Stomach smooth muscle (tissue), 2 donors: ENCODE data around the gene PRKAG1.
A peak's percentile ranks its signal among the peaks of the same experiment; 100 is the strongest.
"Not testable (repeated sequence)": the region's sequence is repeated elsewhere in the genome, so short reads cannot be mapped to it uniquely, and the experiment has no call there.

Experiments used
- H3K27ac ChIP-seq: one replicate; pipeline ENCODE4 v1.7.0; 2013; ENCODE audit warnings: mild to moderate bottlenecking, low read length, inconsistent platforms
- H3K27me3 ChIP-seq, 2 donors: one replicate each; pipeline ENCODE4 v1.7.0; 2013; ENCODE audit warnings: low read length in 2 of 2; ENCODE audit not compliant: insufficient read depth in 2 of 2, control insufficient read depth in 1 of 2
- H3K36me3 ChIP-seq, 2 donors: one replicate each; pipeline ENCODE4 v1.7.0; 2013; ENCODE audit warnings: low read length in 2 of 2; ENCODE audit not compliant: control insufficient read depth in 2 of 2, insufficient read depth in 2 of 2
- H3K4me1 ChIP-seq: one replicate; pipeline ENCODE4 v1.7.0; 2013; ENCODE audit warnings: low read length; ENCODE audit not compliant: control insufficient read depth, insufficient read depth
- H3K4me3 ChIP-seq, 2 donors: one replicate each; pipeline ENCODE4 v1.7.0; 2013; ENCODE audit warnings: low read length in 2 of 2
- H3K9ac ChIP-seq, 2 donors: one replicate each; pipeline ENCODE4 v1.7.0; 2013; ENCODE audit warnings: low read length in 2 of 2, mild to moderate bottlenecking in 1 of 2
- H3K9me3 ChIP-seq, 2 donors: one replicate each; pipeline ENCODE4 v1.7.0; 2013; ENCODE audit warnings: low read length in 2 of 2; ENCODE audit not compliant: control insufficient read depth in 2 of 2
- donor health status: healthy.
- donor health status: Pancreatic carcinoma.

PRKAG1 gene

DNA sequence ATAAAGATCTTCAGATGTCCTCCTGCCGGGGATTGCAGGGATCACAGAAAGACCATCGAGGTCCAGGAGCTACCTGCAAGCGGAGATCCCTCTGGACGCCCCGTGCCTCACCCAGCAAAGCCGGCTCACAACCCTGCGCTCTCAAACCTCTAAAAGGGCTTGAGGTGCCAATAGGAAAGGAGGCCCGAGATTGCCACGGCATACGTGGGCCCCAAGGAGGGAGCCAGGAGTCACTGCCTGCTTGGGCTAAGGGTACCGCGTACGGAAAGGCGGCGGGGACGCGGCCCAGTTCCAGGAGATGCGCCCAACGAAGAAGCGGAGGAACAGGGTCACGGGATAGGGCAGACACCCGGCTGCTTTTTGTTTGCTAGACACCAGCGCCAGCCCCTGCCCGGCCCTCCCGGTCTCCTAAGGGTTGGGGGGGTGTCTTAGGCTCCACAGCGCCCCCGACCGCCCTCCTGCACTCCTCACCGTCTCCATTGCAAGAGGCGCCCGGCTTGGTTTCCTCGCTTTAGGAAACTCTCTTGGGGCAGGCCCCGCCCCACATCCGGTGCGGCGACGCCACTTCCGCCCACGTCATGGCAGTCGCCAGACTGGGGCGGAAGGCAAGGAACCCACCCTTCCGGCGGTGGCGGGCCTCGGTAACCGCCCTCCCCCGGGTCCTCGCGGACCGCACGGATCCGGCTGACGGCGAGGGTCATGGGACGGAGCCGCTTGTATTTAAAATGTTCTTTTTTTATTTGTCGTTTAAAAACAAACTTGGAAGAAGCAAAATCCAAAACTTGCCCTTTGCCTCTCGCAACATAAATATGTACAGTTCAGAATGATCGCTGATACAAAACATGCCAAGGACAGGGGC is at the start of gene PRKAG1:
TSS of gene PRKAG1 (minus strand) at position 516 of the 859 bp plus-strand sequence. CDS start at position 480, 36 bp downstream.
- Histone ChIP-seq H3K4me1 (peaks cover 16% of the 10 kb centered on the region), H3K27me3 (no peaks in the 10 kb centered on the region)

DNA sequence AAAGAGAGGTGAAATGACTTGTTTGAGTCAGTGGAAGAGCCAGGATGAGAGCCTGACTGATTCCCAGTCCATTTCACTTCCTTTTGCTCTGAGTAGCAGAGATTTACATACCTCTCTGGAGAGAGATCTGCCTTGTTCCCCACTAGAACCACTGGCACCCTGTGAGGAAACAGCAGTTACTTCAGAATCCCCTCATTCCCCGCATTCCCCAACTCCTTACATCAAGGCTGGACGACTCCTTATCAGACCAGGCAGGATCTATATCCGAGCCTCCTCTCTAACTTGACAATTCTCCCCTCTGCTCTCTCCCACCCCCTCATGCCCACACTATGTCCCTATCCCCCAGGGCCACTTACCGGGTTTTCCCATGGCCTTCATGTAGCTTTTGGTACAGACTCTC is 47.5 kb upstream of the PRKAG1 start:
- Histone ChIP-seq H3K27ac (no peak overlapping the region), H3K36me3 (no peaks in the 10 kb centered on the region), H3K4me3 (no peak overlapping the region), H3K9ac (no peak overlapping the region), H3K4me1 (peaks cover 14% of the 10 kb centered on the region), H3K9me3 (no peaks in the 10 kb centered on the region), H3K27me3 (no peaks in the 10 kb centered on the region)

More for the DNA sequence above, at the start of gene PRKAG1:
- Histone ChIP-seq H3K9ac (peak within 1 kb of the TSS; percentile 98), H3K4me3 (peak within 1 kb of the TSS; percentile 97 to 99), H3K9me3 (no peaks in the 10 kb centered on the region), H3K36me3 (peaks cover 18 to 21% of the 10 kb centered on the region in 2 donors), H3K27ac (peak within 1 kb of the TSS; percentile 94)

DNA sequence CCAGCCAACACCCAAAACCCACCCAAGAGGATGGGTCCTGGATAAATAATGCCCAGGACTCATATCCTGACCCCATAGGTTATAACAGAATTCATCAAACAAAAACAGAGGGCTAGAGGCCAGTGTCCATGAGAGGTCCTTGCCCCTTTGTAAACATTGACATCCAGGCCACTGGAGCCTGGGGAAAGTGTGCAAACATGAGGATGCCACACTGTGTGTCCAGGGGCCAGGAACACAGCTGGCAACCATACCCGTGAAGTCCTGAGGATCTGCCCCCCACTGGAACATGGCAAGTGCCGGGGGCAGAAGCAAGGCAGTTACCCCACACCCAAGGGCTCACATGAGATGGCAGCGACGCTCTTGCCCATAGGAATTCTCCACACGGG is 46.2 kb upstream of the PRKAG1 start:
- H3K36me3 ChIP-seq: no peaks in the 10 kb centered on the region
- no peak overlapping the region for H3K4me3 ChIP-seq
- H3K9me3 ChIP-seq: no peaks in the 10 kb centered on the region
- no peak overlapping the region for H3K9ac ChIP-seq
- H3K4me1 ChIP-seq: peaks cover 14% of the 10 kb centered on the region
- H3K27ac ChIP-seq: no peak overlapping the region
- no peaks in the 10 kb centered on the region for H3K27me3 ChIP-seq

DNA sequence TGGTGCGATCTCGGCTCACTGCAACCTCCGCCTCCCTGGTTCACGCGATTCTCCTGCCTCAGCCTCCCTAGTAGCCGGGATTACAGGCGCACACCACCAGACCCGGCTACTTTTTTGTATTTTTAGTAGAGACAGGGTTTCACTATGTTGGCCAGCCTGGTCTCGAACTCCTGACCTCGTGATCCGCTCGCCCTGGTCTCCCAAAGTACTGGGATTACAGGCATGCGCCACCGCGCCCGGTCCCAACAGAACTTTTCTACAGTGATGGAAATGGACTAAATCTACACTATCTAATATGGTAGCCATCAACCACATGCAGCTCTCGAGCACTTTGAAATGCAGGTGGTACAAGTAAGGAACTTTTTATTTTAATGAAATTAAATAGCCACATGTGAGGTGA is 43.3 kb upstream of the PRKAG1 start:
- H3K27me3 ChIP-seq, H3K27ac ChIP-seq, H3K9me3 ChIP-seq, H3K9ac ChIP-seq, H3K36me3 ChIP-seq, H3K4me3 ChIP-seq: not testable (repeated sequence)
- peaks cover 31% of the 10 kb centered on the region for H3K4me1 ChIP-seq

DNA sequence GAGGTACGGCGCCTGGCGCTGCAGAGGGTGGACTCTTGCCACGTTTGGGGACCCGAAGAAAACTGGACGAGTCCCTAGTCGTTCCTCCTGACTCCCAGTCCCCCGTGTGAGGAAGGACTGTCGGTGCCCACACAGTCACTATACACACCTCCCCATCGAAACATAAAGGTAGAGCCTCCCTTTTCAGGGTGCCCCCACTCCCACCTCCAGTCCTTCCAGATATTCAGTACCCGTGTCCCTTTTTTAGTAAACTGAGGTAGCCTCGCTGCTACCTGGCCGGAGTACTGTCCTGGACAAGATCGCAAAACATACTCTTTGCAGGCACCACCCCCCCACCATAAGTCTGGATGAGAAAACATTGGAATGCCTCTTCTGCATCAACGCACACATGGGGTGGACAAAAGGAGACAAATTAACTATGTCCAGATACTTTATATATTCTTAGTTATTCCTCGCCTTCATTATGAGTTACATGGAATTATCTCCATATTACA is 42.6 kb upstream of the PRKAG1 start:
- H3K9ac ChIP-seq: peak overlapping the region; percentile 94 to 95
- peaks cover 38% of the 10 kb centered on the region for H3K4me1 ChIP-seq
- peak overlapping the region; percentile 95 for H3K27ac ChIP-seq
- no peaks in the 10 kb centered on the region for H3K36me3 ChIP-seq
- no peaks in the 10 kb centered on the region for H3K9me3 ChIP-seq
- peak overlapping the region; percentile 89 to 91 for H3K4me3 ChIP-seq
- no peaks in the 10 kb centered on the region for H3K27me3 ChIP-seq

DNA sequence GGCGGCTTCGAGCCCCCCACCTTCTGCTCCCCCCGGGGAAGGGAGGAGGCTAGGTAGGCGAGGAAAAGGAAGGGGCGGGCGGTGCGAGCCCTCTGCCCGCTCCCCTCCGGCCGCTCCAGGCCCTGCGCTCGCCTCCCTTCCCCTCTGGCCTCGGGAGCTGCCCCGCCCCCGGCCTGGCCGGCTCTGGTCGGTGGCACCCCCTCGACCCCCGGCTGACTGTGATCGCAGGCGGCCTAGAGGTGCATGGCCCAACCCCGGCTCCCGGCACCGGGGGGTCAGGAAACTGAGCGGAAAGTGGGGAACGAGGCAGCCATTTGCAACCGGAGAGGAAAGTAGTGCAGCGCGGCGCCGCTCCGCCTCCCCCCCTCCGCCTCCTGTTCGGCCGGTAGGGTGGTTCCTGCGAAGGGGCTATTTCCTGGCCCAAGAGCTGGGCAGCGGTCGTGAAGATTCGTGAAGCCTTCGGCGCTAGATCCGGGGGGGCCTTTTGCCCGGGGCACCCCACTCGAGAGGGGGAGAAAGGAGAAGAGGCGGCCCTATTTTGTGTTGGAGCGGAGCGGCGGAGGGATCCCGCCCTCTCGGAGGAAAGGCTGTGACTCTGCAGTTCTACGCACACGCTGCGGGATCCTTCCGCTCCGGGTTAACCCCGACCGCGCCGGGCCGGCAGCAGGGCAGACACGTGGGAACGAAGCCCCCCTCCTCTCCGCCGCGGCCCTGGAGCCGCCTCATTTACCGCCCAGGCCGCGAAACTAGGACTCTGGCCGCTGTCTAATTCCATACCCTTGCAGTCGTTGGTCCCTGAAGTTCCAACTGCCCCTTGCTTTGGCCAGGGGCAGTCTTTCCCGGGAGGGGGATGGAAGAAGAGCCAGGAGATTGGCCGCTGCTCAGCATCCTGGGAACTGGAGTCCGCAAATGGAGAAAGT is 41.9 kb upstream of the PRKAG1 start, which contains the start of gene KMT2D:
TSS of gene KMT2D (minus strand) at position 558 of the 920 bp plus-strand sequence. CDS start 5,470 bp downstream, outside the sequence.
- Histone ChIP-seq H3K36me3 (peaks cover 0 to 2% of the 10 kb centered on the region in 2 donors), H3K27me3 (no peaks in the 10 kb centered on the region), H3K9me3 (no peaks in the 10 kb centered on the region), H3K9ac (peak within 1 kb of the TSS; percentile 94 to 95), H3K27ac (peak within 1 kb of the TSS; percentile 95), H3K4me1 (peaks cover 45% of the 10 kb centered on the region), H3K4me3 (peak within 1 kb of the TSS; percentile 89 to 91)

DNA sequence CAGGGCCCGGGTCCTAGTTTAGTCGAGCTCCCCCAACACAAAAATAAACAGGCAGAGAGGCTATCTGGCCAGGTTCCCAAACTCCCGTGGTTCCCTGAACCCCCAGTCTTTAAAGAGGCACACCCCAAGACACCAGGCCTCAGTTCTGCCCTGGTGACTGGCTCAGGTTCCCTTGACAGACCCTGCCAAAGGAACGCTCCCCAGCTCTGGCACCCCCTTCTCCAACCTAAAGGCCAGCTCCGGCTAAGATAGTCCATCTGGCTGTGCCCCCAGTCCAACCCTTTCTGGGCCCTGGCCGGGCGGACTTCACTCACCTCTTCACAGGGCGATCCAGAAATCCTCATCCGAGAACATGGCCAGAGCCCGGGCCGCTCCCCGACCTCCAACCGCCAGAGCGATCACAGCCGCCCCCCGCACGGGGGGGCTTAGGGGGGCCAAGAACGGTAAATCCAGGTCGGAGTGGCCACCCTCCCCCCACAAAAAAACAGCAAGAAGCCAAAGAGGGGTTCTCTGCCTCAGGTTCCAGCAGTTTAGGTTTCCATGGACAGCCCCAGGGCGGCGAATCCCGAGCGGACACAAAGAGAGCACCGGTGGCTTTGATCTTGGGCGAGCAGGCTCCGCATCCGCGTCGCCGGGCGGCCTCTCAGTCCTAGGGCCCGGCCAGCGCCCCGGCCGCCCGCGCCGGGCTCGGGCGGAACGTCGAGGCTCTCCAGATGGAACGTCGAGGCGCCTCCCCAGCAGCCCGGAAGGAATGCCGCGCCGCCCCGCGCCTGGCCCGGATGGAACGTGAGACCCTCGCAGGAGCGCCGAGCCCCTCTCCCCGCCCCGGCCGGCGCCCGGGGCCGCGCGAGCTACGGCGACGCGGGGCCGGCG is 41.0 kb upstream of the PRKAG1 start:
- peaks cover 6 to 8% of the 10 kb centered on the region in 2 donors for H3K36me3 ChIP-seq
- peak overlapping the region; percentile 94 to 95 for H3K9ac ChIP-seq
- peak overlapping the region; percentile 89 to 91 for H3K4me3 ChIP-seq
- H3K27me3 ChIP-seq: no peaks in the 10 kb centered on the region
- peaks cover 53% of the 10 kb centered on the region for H3K4me1 ChIP-seq
- peak overlapping the region; percentile 95 for H3K27ac ChIP-seq
- H3K9me3 ChIP-seq: no peaks in the 10 kb centered on the region

DNA sequence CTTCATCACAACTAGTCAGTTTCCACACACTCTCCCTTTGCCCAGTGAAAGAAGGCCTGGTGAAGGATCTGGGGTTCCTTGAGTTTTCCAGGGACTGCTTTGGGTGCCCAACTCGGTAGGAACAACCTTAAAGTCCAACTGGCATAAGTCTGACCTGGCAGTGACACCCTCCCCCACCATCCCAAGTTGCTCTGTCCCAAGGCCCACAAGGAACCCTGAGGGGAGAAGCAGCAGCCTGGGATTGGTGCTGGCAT is 40.4 kb upstream of the PRKAG1 start:
- Histone ChIP-seq H3K9me3 (no peaks in the 10 kb centered on the region), H3K9ac (peak overlapping the region; percentile 88 to 94), H3K4me1 (peaks cover 55% of the 10 kb centered on the region), H3K27me3 (no peaks in the 10 kb centered on the region), H3K27ac (no peak overlapping the region), H3K4me3 (peak overlapping the region; percentile 89 to 91), H3K36me3 (peaks cover 12 to 13% of the 10 kb centered on the region in 2 donors)

DNA sequence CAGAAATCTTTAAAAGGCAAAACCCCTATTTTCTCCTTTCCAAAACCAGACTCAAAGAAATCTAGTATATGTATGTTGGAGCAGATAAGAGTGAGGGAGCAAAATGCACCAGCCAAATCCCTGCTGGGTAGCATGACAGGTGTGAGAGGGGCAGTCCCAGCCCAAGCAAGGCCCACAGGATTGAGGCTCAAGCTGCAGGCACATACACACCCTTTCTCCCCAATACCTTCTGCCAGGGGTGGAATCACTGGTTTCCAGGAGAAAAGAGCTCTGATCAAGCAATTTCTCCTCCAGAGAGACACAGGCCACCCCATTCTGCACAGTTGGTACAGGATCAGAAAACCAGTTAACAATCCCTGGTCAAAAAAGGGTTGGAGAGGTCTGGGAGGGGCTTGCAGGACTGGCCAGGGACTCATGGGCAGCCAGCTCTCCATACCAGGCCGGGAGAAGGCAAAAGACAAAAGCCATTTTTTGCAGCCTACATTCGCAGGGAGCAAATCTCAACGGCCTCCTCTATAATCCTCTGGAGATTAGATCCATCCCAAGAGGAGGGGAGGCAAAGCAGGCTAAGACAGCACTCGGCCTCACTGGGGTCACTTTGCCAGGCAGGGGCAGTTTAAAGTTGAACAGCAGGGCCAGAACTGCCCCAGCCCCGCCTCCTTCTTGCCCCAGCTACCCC is 39.9 kb upstream of the PRKAG1 start:
- Histone ChIP-seq H3K27ac (no peak overlapping the region), H3K9me3 (no peaks in the 10 kb centered on the region), H3K4me1 (peaks cover 55% of the 10 kb centered on the region), H3K27me3 (no peaks in the 10 kb centered on the region), H3K4me3 (peak overlapping the region; percentile 89 to 91), H3K9ac (peak overlapping the region; percentile 88 to 94), H3K36me3 (peaks cover 16 to 17% of the 10 kb centered on the region in 2 donors)
